ENCODE measurements around the gene ZAR1L.

Gene ZAR1L

DNA sequence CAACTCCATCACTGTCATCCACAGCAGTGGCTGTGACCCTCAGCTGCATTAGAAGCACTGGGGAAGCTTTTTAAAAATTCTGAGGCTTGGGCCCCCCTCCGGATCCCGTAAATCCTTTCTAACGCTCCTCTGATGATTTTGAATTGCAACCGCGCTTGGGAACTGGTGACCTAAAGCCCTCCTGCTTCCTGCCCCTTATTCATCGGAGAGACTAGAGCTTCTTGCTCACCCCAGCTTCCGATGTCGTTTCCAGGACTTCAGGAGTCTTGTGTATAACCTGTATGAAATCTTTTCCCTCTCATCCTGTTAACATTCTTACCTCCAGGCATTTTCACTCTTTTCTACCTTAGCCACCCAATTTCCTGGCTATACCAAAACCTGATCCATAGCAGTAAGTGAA, 14.8 kb downstream of the ZAR1L start:
- Histone ChIP-seq H3K4me1 (ENCODE audit: insufficient read depth, low read length) (no peaks in the 10 kb centered on the region), H3K27ac (ENCODE audit: low read depth, low read length) (no peak overlapping the region), H3K4me3 (ENCODE audit: low read depth in 1 of 2, low read length in 2 of 2) (no peak overlapping the region), H3K27me3 (ENCODE audit: control insufficient read depth in 1 of 2, insufficient read depth in 2 of 2, low read length in 2 of 2) (no peaks in the 10 kb centered on the region), H3K9me3 (ENCODE audit: low read length) (no peaks in the 10 kb centered on the region), H3K9ac (ENCODE audit: low read length) (no peak overlapping the region), H3K36me3 (ENCODE audit: insufficient read depth, low read length) (peaks cover 9% of the 10 kb centered on the region)

DNA sequence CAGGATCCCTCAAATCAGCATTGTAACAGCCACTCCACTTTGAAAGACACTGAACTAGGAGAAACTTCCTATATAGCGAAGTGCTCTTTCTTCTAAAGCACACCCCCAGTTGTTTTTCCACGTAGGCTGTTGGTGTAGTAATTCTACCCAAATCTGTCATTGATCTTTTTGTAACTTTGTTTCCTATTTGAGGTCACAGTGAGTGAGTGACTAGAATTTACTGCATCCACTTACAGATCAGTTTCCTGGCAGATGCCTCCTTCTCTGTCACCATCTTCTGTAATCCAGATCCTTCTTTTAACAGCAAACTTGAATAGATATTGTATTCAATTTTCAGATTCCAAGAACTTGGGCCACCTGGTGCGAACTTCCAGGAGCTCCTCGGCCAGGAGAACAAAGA, 15.3 kb downstream of the ZAR1L start:
- no peak overlapping the region for H3K4me3 ChIP-seq (ENCODE audit: low read depth in 1 of 2, low read length in 2 of 2)
- H3K36me3 ChIP-seq (ENCODE audit: insufficient read depth, low read length), result peaks cover 12% of the 10 kb centered on the region
- no peak overlapping the region for H3K27ac ChIP-seq (ENCODE audit: low read depth, low read length)
- H3K9ac ChIP-seq (ENCODE audit: low read length), result no peak overlapping the region
- no peaks in the 10 kb centered on the region for H3K9me3 ChIP-seq (ENCODE audit: low read length)
- H3K4me1 ChIP-seq (ENCODE audit: insufficient read depth, low read length), result no peaks in the 10 kb centered on the region
- H3K27me3 ChIP-seq (ENCODE audit: control insufficient read depth in 1 of 2, insufficient read depth in 2 of 2, low read length in 2 of 2), result no peaks in the 10 kb centered on the region

DNA sequence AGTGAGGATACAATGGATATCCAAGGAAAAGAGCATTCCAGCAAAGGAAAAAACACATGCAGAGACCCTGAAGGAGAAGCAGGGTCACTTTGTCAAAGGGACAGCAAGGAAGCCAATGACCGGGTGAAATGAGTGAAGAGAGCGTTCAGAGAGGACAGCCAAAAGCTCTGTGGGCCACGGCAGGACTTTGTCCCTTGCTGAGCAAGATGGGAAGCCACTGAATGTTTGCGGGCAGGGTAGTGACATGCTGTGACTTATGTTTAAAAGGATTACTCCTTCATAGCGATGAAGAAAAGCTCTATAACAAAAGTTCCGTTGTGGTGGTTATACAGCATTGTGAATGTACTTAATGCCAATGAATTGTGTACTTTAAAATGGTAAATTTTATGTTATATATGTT, 16.5 kb downstream of the ZAR1L start:
- H3K36me3 ChIP-seq (ENCODE audit: insufficient read depth, low read length), result peaks cover 16% of the 10 kb centered on the region
- H3K4me1 ChIP-seq (ENCODE audit: insufficient read depth, low read length), result no peaks in the 10 kb centered on the region
- H3K27me3 ChIP-seq (ENCODE audit: control insufficient read depth in 1 of 2, insufficient read depth in 2 of 2, low read length in 2 of 2), result no peaks in the 10 kb centered on the region
- no peak overlapping the region for H3K9ac ChIP-seq (ENCODE audit: low read length)
- H3K9me3 ChIP-seq (ENCODE audit: low read length), result no peaks in the 10 kb centered on the region
- H3K4me3 ChIP-seq (ENCODE audit: low read depth in 1 of 2, low read length in 2 of 2), result no peak overlapping the region
- no peak overlapping the region for H3K27ac ChIP-seq (ENCODE audit: low read depth, low read length)

DNA sequence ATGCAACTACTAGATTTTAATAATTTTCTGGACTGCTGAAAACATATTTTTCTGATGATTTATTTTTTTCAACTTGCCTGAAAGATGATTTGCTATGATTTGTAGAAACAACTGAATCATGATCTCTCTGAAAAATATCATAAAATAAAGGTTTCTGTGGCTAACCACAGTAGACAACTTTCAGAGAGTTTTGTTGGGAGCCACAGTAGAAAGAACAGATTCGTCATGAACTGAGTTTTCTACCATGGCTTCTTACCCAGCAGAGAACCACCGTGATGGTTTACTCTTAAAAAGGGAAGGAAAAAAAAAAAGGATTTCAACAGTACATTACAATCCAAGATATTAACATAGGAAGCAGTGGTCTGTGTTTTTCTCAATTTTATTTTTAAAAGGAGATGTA, 18.0 kb downstream of the ZAR1L start:
- Histone ChIP-seq H3K9me3 (ENCODE audit: low read length) (no peaks in the 10 kb centered on the region), H3K4me3 (ENCODE audit: low read depth in 1 of 2, low read length in 2 of 2) (no peak overlapping the region), H3K4me1 (ENCODE audit: insufficient read depth, low read length) (no peaks in the 10 kb centered on the region), H3K36me3 (ENCODE audit: insufficient read depth, low read length) (peaks cover 16% of the 10 kb centered on the region), H3K27ac (ENCODE audit: low read depth, low read length) (no peak overlapping the region), H3K9ac (ENCODE audit: low read length) (no peak overlapping the region), H3K27me3 (ENCODE audit: control insufficient read depth in 1 of 2, insufficient read depth in 2 of 2, low read length in 2 of 2) (no peaks in the 10 kb centered on the region)

DNA sequence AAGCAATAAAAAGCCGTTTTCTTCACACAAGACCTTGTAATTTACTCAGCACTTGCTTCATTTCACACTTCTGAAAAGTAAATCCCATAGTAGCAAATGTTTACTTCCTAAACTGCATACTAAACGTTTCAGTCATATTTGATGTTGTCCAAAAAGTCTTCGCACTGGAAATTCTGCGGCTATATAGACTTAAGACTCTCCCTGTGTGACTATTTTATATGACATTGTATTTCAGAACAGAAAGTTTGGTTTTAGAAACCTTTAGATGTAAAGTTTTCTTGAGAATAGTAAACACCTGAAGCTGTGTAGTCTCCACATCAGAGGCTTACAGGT, 29.6 kb downstream of the ZAR1L start:
- peaks cover 16% of the 10 kb centered on the region for H3K36me3 ChIP-seq (ENCODE audit: insufficient read depth, low read length)
- peaks cover 19% of the 10 kb centered on the region for H3K4me1 ChIP-seq (ENCODE audit: insufficient read depth, low read length)
- H3K27me3 ChIP-seq (ENCODE audit: control insufficient read depth in 1 of 2, insufficient read depth in 2 of 2, low read length in 2 of 2), result no peaks in the 10 kb centered on the region
- H3K27ac ChIP-seq (ENCODE audit: low read depth, low read length), result peak overlapping the region; percentile 84
- H3K9me3 ChIP-seq (ENCODE audit: low read length), result no peaks in the 10 kb centered on the region
- H3K4me3 ChIP-seq (ENCODE audit: low read depth in 1 of 2, low read length in 2 of 2), result no peak overlapping the region
- H3K9ac ChIP-seq (ENCODE audit: low read length), result no peak overlapping the region

DNA sequence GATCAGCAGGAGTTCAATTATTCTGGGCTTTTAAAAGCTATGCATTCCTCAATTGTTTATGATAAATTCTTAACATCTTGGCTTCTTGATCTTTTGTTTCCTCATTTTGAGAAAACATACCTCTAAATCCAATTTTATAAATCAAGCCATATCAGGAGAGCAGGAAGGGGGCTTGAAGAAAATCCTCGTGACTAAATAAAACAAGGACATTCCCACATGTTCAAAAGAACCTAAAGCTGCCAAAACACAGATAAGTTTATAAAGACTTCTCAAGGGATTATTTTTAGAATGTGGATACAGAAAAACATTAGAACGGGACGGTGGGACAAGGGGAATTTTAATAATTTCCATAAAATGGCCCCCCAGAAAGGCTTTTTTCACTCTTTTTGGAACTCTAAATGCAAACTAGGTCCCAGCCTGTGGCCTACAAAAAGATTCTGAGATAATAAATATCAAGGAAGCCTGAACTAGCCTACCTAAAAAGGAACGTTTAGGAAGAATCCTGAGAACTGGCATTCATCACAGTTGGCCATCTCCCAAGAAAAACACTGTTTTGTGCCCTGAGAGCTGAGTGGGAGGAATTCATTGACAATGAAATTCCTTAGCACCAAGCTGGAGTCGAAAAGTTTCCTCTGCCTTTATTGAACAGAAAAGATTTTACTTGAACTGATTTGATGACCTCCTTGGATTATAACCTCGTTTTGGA, 30.1 kb downstream of the ZAR1L start:
- Histone ChIP-seq H3K27ac (ENCODE audit: low read depth, low read length) (peak overlapping the region; percentile 84), H3K4me1 (ENCODE audit: insufficient read depth, low read length) (peaks cover 19% of the 10 kb centered on the region), H3K9me3 (ENCODE audit: low read length) (no peaks in the 10 kb centered on the region), H3K27me3 (ENCODE audit: control insufficient read depth in 1 of 2, insufficient read depth in 2 of 2, low read length in 2 of 2) (no peaks in the 10 kb centered on the region), H3K9ac (ENCODE audit: low read length) (no peak overlapping the region), H3K4me3 (ENCODE audit: low read depth in 1 of 2, low read length in 2 of 2) (no peak overlapping the region), H3K36me3 (ENCODE audit: insufficient read depth, low read length) (peaks cover 13% of the 10 kb centered on the region)

DNA sequence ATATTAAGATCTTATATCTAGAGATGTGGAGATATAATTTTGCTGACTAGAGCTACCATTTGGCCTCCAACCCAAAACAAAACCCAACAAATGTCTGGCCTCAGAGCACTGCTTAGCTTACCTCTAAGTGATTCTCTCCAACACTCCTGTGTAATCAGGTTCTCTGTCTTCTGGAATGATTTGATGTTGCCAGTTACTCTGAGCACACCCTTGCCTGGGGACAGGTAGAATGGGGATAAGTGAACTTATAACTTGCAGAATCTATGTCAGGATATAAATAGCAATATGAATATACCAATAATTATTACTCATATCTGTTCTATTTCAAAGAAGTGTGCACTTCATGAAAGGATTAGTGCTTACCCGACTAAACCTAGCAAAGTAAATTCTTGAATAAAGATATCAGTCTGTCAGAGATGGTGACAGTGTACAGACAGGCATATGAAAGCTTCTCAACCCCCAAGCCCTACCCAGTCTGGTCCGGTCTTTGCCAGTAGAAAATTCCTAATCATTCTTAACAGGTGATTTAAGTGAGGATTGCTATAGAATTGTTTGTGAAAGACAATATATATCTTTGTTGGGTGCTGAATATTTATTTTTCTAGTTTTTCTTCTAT, 33.0 kb downstream of the ZAR1L start:
- Histone ChIP-seq H3K9ac (ENCODE audit: low read length) (no peak overlapping the region), H3K27ac (ENCODE audit: low read depth, low read length) (no peak overlapping the region), H3K4me3 (ENCODE audit: low read depth in 1 of 2, low read length in 2 of 2) (no peak overlapping the region), H3K27me3 (ENCODE audit: control insufficient read depth in 1 of 2, insufficient read depth in 2 of 2, low read length in 2 of 2) (no peaks in the 10 kb centered on the region), H3K4me1 (ENCODE audit: insufficient read depth, low read length) (peaks cover 19% of the 10 kb centered on the region), H3K36me3 (ENCODE audit: insufficient read depth, low read length) (peaks cover 33% of the 10 kb centered on the region), H3K9me3 (ENCODE audit: low read length) (no peaks in the 10 kb centered on the region)

DNA sequence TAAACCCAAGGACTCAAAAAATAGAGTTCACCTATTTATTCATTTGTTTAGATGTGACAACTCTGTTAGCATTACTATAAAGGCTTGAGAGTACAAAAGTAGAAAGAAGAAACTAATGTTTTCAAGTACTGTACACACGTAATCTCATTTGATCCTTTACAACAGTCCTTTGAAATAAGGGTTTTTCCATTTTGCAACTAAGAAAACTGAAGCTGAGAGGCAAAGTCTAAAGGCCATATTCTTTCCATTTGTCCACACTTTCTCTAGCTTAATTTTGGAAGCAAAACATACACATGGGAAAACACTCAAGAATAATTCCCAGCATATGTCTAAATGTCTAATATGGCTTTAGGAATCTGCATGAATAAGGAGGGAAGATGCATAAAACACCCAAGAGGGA, 34.1 kb downstream of the ZAR1L start:
- Histone ChIP-seq H3K36me3 (ENCODE audit: insufficient read depth, low read length) (peaks cover 43% of the 10 kb centered on the region), H3K9me3 (ENCODE audit: low read length) (no peaks in the 10 kb centered on the region), H3K9ac (ENCODE audit: low read length) (no peak overlapping the region), H3K27me3 (ENCODE audit: control insufficient read depth in 1 of 2, insufficient read depth in 2 of 2, low read length in 2 of 2) (no peaks in the 10 kb centered on the region), H3K27ac (ENCODE audit: low read depth, low read length) (no peak overlapping the region), H3K4me3 (ENCODE audit: low read depth in 1 of 2, low read length in 2 of 2) (no peak overlapping the region), H3K4me1 (ENCODE audit: insufficient read depth, low read length) (peaks cover 19% of the 10 kb centered on the region)

DNA sequence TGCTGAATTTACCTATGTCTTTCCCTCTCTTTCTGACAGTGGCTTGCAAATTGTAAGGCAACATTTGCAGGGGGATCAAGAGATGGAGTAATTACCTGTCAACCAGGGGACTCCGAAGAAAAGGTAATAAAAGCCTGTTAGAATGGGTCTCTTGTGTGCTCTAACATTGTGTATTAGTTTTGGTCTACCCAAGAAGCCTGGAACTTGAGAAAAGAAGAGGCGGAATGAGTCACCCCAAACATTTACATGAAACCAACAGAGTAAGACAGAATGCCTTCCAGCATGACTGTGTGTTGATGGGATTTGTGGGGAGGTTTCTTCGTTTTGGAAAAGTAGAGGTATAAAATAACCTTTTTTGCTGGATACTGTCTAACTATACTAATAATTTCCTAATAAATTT, 36.7 kb downstream of the ZAR1L start:
- Histone ChIP-seq H3K27me3 (ENCODE audit: control insufficient read depth in 1 of 2, insufficient read depth in 2 of 2, low read length in 2 of 2) (no peaks in the 10 kb centered on the region), H3K4me1 (ENCODE audit: insufficient read depth, low read length) (peaks cover 3% of the 10 kb centered on the region), H3K9ac (ENCODE audit: low read length) (no peak overlapping the region), H3K4me3 (ENCODE audit: low read depth in 1 of 2, low read length in 2 of 2) (no peak overlapping the region), H3K27ac (ENCODE audit: low read depth, low read length) (no peak overlapping the region), H3K36me3 (ENCODE audit: insufficient read depth, low read length) (peaks cover 61% of the 10 kb centered on the region), H3K9me3 (ENCODE audit: low read length) (no peaks in the 10 kb centered on the region)

DNA sequence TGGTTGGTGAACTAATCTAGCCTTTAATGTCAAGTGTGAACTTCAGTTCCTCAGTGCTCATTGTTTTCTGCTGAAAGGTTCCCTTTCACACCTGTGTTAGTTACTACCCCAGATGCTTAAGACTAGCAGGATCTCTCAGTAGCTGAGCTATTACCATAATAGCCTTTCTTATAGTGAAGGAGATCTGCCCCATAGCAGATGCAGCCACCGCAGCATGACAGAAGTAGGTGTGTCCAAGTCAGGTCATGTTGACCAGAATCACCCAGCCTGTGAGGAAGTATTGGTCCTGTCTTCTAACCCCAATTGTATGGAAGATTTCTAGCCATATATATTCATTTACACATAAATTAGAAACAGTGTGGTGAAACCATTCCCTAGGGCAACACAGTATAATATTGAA, 37.3 kb downstream of the ZAR1L start:
- H3K9me3 ChIP-seq (ENCODE audit: low read length), result no peaks in the 10 kb centered on the region
- no peak overlapping the region for H3K4me3 ChIP-seq (ENCODE audit: low read depth in 1 of 2, low read length in 2 of 2)
- H3K36me3 ChIP-seq (ENCODE audit: insufficient read depth, low read length), result peaks cover 62% of the 10 kb centered on the region
- no peak overlapping the region for H3K27ac ChIP-seq (ENCODE audit: low read depth, low read length)
- no peaks in the 10 kb centered on the region for H3K27me3 ChIP-seq (ENCODE audit: control insufficient read depth in 1 of 2, insufficient read depth in 2 of 2, low read length in 2 of 2)
- no peak overlapping the region for H3K9ac ChIP-seq (ENCODE audit: low read length)
- H3K4me1 ChIP-seq (ENCODE audit: insufficient read depth, low read length), result no peaks in the 10 kb centered on the region

DNA sequence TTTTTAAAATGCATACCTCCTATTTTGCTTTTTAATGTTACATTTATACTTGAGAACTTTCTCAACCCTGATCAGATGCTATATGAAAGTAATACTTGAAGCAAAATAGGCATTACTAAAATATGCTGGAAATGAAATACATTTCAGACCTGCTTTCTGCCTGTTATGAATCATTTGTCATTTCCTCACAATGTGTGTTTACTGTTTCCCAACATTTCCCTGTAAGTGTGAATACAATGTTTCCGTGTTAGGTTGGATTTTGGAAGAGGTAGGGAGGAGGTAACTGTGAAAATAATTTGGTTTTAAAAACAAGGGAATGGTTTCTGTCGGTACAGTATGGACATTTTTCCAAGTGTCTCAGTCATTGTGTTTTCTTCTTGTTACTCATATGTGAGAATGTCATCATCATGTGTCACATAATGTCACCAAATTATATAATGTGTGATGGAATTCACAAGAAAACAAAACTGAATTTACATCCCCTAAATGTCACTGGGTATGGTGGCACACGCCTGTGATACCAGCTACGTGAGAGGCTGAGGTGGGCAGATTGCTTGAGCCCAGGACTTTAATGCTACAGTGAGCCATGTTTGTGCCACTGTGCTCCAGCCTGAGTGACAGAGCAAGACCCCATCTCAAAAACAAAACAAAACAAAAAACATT, 43.0 kb downstream of the ZAR1L start:
- no peaks in the 10 kb centered on the region for H3K27me3 ChIP-seq (ENCODE audit: control insufficient read depth in 1 of 2, insufficient read depth in 2 of 2, low read length in 2 of 2)
- no peak overlapping the region for H3K9ac ChIP-seq (ENCODE audit: low read length)
- H3K9me3 ChIP-seq (ENCODE audit: low read length), result no peaks in the 10 kb centered on the region
- no peaks in the 10 kb centered on the region for H3K4me1 ChIP-seq (ENCODE audit: insufficient read depth, low read length)
- H3K27ac ChIP-seq (ENCODE audit: low read depth, low read length), result no peak overlapping the region
- H3K36me3 ChIP-seq (ENCODE audit: insufficient read depth, low read length), result peaks cover 46% of the 10 kb centered on the region
- no peak overlapping the region for H3K4me3 ChIP-seq (ENCODE audit: low read depth in 1 of 2, low read length in 2 of 2)
